ENCODE data around the gene STEEP1.

Gene STEEP1
- long read RNA-seq, donor 1, partial matches to known transcripts = 0 of 6 reads
- long read RNA-seq, donor 1, other reads (novel, unspliced or antisense) = 5 of 6 reads
- long read RNA-seq, donor 2, partial matches to known transcripts = 0 of 1 reads
- long read RNA-seq, donor 2, other reads (novel, unspliced or antisense) = 0 of 1 reads
- long read RNA-seq, donor 3, partial matches to known transcripts = 8 of 11 reads
- long read RNA-seq, donor 3, other reads (novel, unspliced or antisense) = 0 of 11 reads
- long read RNA-seq, donor 4, partial matches to known transcripts = 0 of 3 reads
- long read RNA-seq, donor 4, other reads (novel, unspliced or antisense) = 0 of 3 reads
- long read RNA-seq, donor 5, partial matches to known transcripts = 0 of 5 reads
- long read RNA-seq, donor 5, other reads (novel, unspliced or antisense) = 0 of 5 reads
- long read RNA-seq, donor 6, transcript CXorf56-204 (7 exons, 1,056 nt) = major isoform, 5 of 5 reads
- long read RNA-seq, donor 6, partial matches to known transcripts = 0 of 5 reads
- long read RNA-seq, donor 6, other reads (novel, unspliced or antisense) = 0 of 5 reads
- long read RNA-seq, donor 7, partial matches to known transcripts = 0 of 9 reads
- long read RNA-seq, donor 7, other reads (novel, unspliced or antisense) = 5 of 9 reads
- long read RNA-seq, donor 8, partial matches to known transcripts = 0 of 8 reads
- long read RNA-seq, donor 8, other reads (novel, unspliced or antisense) = 7 of 8 reads

- DNase-seq = peak; percentile 60
These were observed at the start of gene STEEP1 for GRCh38 chrX:119565107-119565663. Gene STEEP1 (minus strand): TSS chrX:119565409. CDS start chrX:119565355, 54 bp downstream.

GRCh38 chrX:119614776-119615175 is 49.6 kb upstream of the STEEP1 start:
- no peak for DNase-seq

- DNase-seq = no peak
These were observed 41.8 kb upstream of the STEEP1 start for GRCh38 chrX:119607018-119607389.

GRCh38 chrX:119606280-119607017 is 41.2 kb upstream of the STEEP1 start, which contains the start of gene NKRF:
Gene NKRF (minus strand): TSS chrX:119606424.
- DNase-seq = peak; percentile 76

- peak; percentile 35 for DNase-seq
These were observed 40.5 kb upstream of the STEEP1 start for GRCh38 chrX:119605464-119606279.

- DNase-seq = peak; percentile 23
These were observed 39.7 kb upstream of the STEEP1 start for GRCh38 chrX:119604766-119605463.

- DNase-seq = no peak
These were observed 37.6 kb upstream of the STEEP1 start for GRCh38 chrX:119602701-119603255.

- DNase-seq = no peak
These were observed 24.6 kb upstream of the STEEP1 start for GRCh38 chrX:119589810-119590209.

- no peak for DNase-seq
These were observed 18.3 kb upstream of the STEEP1 start for GRCh38 chrX:119583431-119584059.

GRCh38 chrX:119579414-119579813 is 14.2 kb upstream of the STEEP1 start:
- no peak for DNase-seq

- peak; percentile 68 for DNase-seq
These were observed 9.4 kb upstream of the STEEP1 start, which contains the start of gene UBE2A for GRCh38 chrX:119574394-119575266. Gene UBE2A (plus strand): TSS chrX:119574563. CDS start chrX:119574712, 149 bp downstream.

- DNase-seq = peak; percentile 79
These were observed 8.7 kb upstream of the STEEP1 start for GRCh38 chrX:119573840-119574393.

GRCh38 chrX:119573222-119573621 is 8.0 kb upstream of the STEEP1 start:
- no peak for DNase-seq

GRCh38 chrX:119570351-119570835 is 5.2 kb upstream of the STEEP1 start:
- DNase-seq = no peak

- no peak for DNase-seq
These were observed 12.7 kb downstream of the STEEP1 start for GRCh38 chrX:119552508-119552907.

GRCh38 chrX:119549327-119550016 is 15.7 kb downstream of the STEEP1 start:
- no peak for DNase-seq

- no peak for DNase-seq
These were observed 24.0 kb downstream of the STEEP1 start for GRCh38 chrX:119541188-119541587.

GRCh38 chrX:119539872-119540271 is 25.3 kb downstream of the STEEP1 start:
- no peak for DNase-seq
